ENCODE measurements around the gene ABITRAM.
"Not testable (repeated sequence)": the region's sequence is repeated elsewhere in the genome, so short reads cannot be mapped to it uniquely, and the experiment has no call there.

ABITRAM gene

DNA sequence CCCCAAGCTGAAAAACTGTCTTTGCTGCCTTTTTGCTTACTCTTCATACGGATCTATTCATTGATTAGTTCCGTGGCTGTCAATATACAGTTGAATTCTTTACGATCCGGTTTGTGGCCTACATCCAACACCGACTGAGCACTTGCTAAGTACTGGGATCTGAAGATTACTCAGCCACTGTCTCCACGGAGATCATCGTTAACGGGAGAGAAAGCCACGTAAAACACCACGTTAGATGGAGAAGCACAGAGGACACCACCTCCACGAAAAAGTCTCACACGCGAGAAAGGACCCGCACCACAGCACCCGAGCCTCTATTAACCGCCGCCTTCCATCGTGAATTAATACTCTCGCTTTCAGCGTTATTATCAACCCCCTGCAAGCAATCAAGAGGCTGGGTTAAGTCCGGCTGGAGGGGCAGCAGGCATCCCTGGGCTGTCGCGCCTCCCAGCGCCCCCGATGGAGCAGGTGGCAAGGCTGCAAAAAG, 926 bp upstream of the ABITRAM start:
- peak; percentile 41 for DNase-seq

DNA sequence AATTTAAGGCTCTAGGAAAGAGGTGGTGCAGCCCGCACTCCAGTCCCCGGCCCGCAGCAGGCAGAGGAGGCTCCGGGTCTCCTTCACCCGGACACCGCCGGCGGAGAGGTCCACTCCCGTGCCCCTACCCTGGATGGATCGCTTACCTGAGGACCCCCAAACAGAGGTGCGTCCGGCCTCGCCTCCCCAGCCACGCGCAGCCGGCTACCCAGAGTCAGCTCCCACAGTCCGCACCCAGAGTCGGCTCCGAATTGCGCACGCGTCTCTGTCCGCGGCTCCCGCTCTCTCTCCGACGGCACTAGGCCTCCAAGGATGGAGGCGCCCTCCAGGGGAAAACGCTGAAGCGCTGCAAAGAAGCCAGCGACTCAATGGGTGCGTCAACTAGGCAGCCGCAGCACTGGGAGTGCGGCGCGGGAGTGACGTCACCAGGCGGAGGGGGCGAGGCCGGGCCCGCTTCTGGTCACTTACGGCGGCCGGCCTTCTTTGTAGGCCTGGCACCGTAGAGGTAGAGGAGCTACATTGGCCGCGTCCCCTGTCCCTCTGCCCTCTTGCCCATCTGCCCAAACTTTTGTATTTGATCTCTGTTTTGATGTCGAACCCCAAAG, 380 bp upstream of the ABITRAM start, which contains the start of gene ELP1:
Gene ELP1, minus strand, starts transcription at position 407 of the 605 bp plus-strand sequence. CDS start 2,978 bp downstream, outside the sequence.
- peak; percentile 94 for DNase-seq

DNA sequence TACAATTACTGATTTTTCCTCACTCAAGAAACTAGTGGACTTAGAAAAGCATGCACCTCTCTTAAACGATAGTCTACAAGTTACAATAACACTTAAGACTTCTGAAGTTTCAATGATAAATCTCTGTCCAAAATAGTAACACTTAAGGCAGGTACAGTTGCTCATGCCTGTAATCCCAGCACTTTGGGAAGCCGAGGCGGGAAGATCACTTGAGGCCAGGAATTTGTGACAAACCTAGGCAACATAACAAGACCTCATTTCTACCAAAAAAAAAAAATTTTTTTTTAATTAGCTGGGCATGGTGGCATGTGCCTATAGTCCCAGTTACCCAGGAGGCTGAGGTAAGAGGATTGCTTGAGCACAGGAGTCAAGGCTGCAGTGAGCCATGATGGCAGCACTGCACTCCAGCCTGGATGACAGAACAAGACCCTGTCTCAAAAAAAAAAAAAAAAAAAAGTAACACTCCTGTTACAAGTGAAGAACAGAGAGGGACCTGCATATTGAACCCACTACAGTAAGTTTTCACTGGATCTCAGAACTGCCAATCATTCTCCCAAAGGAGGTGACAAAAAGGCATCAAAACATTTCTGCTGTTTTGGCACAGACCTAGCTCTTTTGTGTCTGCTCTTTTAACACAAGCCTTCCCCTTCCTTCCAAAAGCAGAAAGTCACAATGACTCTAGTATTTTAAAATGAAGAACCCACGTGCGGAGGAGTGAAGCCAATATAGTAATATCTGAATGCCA, 3.5 kb downstream of the ABITRAM start:
- no peak for DNase-seq

DNA sequence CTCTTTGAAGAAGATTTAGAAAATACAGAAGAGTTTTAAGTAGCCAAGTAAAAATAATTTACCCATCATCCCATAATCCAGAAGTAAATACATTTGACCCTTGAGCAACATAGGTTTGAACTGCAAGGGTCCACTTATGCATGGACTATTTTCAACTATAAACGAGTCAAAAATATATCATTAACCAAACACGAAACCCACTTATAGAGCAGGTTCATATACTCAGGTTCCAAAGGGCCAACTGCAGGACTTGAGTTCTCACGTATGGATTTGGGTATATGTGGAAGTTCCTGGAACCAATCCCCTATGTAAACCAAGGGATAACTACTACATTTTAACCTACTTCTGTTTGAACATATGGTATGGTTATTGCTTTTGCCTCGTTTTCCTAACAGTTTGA, 5.8 kb downstream of the ABITRAM start:
- DNase-seq, result no peak

DNA sequence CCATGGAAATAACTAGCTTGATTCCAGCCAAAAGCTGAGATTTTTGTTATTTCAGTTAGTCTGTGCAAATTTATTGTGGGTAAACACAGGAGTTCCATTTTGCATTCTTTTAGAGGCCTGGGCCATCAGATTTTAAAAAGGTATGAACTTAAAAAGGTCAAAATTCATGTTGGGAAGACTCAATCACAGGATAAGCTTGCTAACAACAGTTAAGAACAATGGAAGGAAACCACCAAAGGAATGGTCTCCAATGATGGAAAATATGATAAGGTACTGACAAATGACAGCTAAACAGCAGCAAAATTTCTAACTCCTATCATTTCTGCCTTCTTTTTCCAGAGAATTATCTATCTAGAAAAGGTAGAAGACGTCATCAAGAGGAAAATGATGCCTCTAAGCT, 16.0 kb downstream of the ABITRAM start:
- no peak for DNase-seq

DNA sequence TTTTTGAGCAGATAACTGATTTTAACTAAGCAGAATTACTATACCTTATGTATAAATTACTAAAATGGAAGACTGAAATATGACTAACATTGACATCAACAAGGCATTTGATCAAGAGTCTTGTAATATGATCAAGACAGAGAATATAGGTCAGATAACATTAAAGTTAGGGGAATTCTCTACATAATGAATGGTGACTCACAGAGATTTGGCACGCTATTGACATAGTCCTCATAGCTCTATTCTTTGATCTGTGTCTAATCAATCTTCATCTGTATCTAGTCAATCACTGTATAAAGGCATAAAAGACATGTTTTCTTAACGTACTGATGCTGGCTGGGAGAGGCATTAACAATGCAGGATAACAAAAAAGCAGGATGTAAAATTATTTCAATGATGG, 17.4 kb downstream of the ABITRAM start:
- no peak for DNase-seq

DNA sequence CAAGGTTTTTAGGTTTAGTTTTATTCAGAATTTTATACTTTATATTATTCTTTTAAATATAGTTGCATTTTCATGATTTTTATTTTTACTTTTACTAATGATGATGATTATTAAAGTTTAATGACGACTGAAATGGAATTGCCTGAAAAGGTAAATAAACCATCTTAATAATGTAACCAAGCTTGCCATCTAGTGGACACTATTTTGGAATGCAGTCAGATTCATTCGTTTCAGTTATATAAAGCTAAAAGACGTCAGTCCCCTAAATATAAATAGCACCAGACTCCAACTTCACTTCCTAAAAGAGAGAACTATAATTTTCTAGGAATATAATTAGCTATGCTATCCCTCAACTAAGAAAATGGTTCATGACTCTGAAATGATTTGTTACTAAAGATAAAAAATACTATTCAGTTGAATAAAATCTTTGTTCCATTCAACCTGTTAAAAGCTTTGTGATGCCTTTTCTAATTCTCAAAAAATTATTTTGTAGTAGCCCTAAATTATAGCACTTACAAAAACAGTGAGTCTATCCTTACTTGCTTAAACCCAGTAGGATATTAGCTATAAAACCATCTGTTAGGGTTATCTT, 19.9 kb downstream of the ABITRAM start:
- peak; percentile 65 for DNase-seq

DNA sequence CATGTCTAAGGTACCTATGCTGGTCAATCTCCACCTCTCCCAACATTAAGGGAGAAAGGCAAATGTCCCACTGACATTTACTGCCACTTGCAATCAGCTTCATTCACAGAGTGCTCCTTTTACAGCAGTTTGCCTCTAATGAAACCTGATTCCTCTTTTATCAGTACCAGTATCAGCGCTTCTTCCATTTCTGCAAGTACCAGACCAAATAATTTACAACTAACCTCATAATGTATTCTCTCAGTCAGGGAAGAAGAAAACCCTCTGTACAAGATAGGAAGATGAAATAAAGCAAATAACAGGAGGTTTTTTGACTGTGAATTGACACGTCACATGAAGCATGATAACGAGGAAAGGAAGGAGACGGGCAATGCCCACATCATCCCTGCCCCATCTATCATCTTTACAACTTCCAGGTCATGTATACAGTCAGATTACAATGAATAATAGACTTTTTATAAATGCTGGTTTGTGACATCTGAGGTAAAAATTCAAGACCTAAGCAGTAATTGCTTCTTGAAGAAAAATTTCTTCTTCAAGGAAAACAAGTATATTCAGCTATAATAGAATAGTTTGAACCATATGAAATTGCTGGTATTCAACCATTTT, 21.9 kb downstream of the ABITRAM start:
- no peak for DNase-seq

DNA sequence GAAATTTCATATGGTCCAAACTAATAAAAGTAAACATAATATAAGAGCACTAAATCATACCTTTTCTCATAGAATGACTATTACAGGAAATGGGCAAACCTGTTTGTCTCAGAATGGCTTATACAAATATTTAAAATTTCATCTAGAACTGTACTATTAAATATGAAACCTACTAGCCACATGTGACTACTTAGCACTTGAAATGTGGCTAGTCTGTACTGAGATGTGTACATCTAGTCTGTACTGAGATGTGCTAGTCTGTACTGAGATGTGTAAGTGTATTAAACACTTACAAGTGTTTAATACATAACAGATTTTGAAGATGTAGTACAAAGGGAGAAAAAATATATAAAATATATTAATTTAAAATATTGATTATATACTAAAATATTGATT, 22.4 kb downstream of the ABITRAM start:
- no peak for DNase-seq

DNA sequence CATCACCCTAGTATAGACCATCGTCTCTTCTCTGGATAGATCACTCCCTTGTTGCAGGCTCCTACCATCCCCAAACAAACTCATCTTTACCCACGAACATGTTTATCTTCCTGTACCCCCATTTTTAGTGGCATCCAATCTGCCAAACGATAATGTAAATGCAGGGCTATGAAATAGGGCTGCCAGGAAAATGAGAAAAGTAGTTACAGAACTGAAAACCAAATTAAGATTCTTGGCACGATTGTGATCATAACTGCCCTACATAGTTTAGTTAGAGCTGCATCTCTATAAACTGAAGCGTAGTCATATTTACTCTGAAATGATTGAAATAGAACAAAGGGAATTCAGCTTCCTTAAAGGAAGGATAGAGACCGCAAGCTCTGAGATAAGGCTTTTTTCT, 26.1 kb downstream of the ABITRAM start:
- no peak for DNase-seq

DNA sequence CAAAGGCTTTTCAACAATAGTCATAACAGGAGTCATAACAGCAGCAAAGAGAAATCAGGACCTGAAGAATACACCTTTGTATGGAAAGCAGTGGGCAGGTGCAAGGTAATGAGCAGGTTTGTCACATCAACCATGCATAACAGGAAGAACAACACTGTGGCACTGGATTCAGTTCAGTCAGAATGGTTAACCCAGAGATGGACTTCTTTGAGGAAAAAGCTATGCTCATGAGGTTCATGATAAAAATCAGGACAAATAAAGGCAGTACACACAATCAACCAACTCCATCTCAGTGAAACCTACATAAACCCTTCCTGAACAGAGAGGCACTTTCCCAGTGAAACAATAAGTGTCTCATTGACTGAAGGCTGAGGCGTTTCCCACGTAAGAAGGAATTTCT, 27.0 kb downstream of the ABITRAM start:
- no peak for DNase-seq

DNA sequence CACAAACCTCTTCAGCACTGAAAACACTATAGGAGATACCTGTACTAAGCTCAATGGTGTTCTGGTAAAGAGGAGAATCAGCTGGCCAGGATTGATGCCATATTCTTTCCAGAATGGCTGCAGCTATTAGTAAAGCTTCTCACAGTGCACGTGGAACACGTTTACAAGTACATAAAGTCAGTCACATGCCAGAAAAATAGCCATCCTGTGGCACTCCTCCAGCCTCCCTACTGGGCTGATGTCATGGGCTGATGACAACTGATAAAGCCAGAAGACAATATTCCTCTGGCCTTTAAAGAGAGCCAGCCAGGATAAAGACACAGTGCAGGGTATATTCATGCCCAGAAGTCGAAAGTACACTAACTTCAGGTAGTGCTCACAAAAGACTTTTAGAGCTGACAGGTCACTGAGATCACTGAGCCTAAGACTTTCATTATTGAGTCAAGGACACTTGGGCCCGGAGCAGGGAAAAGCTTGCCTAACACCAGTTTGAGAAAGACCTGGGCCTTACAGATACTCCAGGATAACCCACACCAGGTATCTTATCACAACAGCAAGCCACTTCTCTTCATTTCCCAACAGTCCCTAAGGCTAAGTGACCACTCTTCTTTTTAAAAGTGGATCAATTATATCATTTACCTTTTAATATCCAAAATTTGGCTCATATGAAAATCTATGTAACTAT, 29.4 kb downstream of the ABITRAM start:
- peak; percentile 50 for DNase-seq

DNA sequence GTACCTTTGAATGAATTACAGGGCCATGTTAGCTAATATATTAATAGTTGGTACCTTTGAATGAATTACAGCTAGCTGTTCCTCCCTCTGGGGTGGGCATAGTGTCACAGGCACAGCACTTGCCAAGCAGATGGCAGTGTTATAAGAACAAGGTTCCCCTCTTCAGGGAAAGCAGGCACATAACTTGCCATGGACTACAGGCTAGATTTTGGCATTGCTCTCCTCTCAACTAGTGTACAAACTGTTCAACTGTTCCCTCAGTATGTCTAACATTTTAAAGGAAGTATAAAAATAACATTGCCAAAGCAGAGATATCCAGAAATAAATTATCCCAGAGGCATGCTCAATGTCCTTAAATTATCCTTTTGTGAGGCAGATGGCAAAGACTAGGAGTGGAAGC, 33.7 kb downstream of the ABITRAM start:
- no peak for DNase-seq

DNA sequence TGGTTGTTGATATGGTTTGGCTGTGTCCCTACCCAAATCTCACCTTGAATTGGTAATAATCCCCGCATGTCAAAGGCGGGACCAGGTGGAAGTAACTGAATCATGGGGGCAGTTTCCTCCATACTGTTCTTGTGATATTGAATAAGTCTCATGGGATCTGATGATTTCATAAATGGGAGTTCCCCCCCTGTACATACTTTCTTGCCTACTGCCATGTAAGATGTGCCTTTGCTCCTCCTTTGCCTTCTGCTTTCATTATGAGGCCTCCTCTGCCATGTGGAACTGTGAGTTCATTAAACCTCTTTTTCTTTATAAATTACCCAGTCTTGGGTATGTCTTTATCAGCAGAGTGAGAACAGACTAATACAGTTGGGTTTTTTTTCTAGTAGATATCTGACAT, 37.2 kb downstream of the ABITRAM start:
- DNase-seq, result not testable (repeated sequence)

DNA sequence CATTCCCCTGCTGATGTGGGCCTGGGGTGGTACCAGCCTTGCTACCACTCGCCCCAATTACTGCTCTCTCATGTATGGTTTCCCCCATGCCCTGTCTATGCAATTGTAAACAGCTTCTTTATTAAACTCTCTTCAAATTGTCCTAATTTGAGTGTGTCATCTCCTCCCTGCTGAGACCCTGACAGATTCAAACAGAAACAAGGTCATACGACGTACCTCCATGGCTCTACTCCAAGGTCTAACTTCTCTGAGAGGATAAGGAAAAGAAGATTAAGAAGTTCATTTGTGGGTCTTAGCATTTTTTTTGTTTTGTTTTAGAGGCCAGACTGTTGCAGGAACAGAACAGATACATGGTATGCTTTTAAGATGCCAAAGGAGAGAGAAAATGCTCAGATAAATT, 38.0 kb downstream of the ABITRAM start:
- DNase-seq, result no peak

DNA sequence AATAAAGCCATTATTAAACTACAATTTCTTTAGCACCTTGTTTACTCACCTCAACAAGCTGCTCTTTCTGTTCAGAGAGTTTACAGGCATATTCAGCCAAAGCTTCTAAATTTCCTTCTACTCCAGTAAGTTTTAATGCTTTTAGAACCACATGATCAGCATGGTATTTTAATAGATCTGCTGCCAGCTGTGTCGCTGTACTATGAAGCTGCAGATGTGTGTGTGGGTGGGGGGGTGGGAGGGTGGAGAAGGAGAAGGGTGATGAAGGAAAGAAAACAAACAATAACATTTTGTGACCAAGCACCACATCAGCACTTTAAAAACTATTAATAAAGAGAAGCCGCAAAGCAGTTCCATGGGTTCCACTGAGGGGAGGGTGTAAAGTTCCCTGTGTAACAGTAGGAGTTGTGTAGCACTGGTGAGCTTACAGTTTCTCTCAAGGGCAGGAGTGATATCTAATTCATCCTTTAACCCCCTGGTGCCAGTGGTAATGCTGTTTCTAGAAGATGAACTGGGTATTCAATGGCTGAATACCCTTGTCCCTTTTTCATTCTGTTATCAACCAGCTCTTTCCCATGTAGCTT, 38.5 kb downstream of the ABITRAM start:
- DNase-seq, result no peak

DNA sequence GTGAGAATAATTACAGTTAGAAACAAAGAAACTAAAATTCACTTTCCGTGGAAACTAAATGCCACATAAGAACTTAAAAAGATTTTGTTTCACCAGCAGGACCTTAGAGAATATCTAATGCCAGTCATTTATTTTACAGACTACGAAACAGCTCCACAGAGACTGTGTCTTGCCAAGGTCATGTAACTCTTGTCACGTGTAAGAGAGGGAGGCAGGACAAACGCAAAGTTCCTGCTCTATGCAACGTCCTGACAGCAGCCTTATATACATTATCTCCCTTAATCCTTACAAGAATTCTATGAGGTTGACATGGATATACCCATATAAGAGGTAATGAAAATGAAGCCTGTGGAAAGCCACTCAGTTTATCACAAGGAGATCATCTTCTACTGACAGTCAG, 39.7 kb downstream of the ABITRAM start:
- no peak for DNase-seq

DNA sequence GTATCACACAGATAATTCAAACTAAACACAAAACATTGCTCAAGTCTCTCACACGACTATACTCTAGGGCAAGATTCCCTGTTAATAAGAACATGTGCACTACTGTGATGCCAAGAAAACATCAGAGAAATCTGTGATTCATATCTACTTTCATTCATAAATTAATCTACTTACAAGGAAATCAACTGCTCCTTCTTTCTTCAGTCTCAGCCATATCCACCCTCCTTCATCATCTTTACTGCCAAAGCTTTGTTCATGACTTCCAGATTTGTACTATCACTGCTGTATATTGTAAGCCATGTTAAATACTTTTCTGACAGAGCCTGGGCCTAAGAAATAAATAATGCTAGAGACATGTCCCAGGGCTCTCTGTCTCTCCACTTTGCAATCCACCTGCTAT, 44.0 kb downstream of the ABITRAM start:
- no peak for DNase-seq

DNA sequence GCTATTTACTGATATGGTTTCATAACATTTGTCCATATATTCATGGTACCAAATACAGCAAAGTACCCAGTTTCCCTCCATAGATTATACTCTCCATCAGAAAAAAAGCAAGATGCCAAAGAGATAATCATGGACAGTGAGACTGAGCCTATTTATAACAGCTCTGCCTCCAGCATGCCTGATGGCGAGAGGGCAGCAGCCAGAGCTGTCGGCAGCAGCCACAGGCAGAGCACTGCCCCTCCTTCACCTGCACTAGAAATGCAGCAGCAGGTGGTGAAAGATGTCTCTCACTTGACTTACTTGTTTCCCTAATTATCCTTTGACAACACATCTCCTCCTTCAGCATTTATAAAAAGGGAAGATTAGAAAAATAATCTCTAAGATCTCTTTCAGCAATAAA, 46.7 kb downstream of the ABITRAM start:
- no peak for DNase-seq

DNA sequence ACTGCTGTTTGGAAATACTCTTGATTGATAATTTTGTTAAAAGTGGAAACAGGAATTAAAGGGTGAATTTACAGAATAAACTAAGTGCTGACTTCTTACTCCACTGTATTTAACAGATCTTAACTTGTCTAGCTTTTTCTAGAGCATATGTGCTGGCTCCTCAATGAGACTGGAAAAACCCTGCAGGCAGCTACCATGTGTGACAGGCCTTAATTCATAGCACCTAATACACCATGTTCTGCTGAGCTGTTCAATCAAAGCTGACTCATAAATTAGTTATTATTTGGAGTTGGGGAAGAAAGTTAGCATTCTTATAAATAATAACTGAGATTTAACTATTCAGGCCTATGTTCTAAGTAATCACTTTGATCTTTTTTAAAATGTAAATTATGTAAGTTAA, 49.7 kb downstream of the ABITRAM start:
- no peak for DNase-seq

Data from hematopoietic multipotent progenitor cell treated with erythropoietin and hydrocortisone succinate and interleukin-3 and kit ligand, for 8 days (in vitro differentiated cells).